IPS-15b (cell line): Measurements from ENCODE around the gene EPAS1.
"Not testable (repeated sequence)": the region's sequence is repeated elsewhere in the genome, so short reads cannot be mapped to it uniquely, and the experiment has no call there.

ENCODE experiments used
- H3K27me3 ChIP-seq: one replicate; pipeline ENCODE4 v1.6.1; 2013; ENCODE audit warnings: low read length; ENCODE audit not compliant: control insufficient read depth, insufficient read depth
- H3K36me3 ChIP-seq: one replicate; pipeline ENCODE4 v1.6.1; 2013; ENCODE audit warnings: low read length; ENCODE audit not compliant: control insufficient read depth, insufficient read depth
- H3K4me1 ChIP-seq: one replicate; pipeline ENCODE4 v1.6.1; 2013; ENCODE audit warnings: mild to moderate bottlenecking, low read length; ENCODE audit not compliant: control insufficient read depth, insufficient read depth
- H3K4me3 ChIP-seq: one replicate; pipeline ENCODE4 v1.5.1; 2013; ENCODE audit warnings: low read depth, low read length
- H3K9ac ChIP-seq: one replicate; pipeline ENCODE4 v1.6.1; 2013; ENCODE audit warnings: low read depth, mild to moderate bottlenecking, low read length
- H3K9me3 ChIP-seq: one replicate; pipeline ENCODE4 v1.6.1; 2013; ENCODE audit warnings: mild to moderate bottlenecking, low read length; ENCODE audit not compliant: control insufficient read depth, insufficient read depth

EPAS1 gene

DNA sequence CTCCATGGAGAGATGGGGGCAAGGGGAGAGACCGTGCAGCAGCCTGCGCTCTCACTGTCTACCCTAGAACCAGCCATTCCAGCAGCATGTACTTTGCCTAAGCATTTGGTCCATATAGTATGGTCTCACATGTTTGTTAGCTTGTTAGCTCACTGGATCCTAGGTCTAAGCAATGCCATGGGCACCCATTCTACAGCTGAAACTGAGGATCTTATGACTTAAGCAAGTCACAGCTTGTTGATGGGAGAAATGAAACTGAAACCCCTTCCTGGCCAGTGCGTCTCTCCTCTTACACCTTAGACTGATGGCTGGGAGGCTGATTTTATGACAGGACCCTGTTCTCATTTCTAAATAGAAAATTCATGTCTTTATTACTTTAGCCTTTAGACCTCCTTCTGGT is 90.1 kb downstream of the EPAS1 start:
- Histone ChIP-seq H3K36me3 (no peaks in the 10 kb centered on the region), H3K9me3 (no peaks in the 10 kb centered on the region), H3K9ac (no peak overlapping the region), H3K4me3 (no peak overlapping the region), H3K27me3 (no peaks in the 10 kb centered on the region), H3K4me1 (no peaks in the 10 kb centered on the region)

GRCh38 chr2:46387886-46388515 is 90.8 kb downstream of the EPAS1 start:
- Histone ChIP-seq H3K4me1 (no peaks in the 10 kb centered on the region), H3K4me3 (no peak overlapping the region), H3K9ac (no peak overlapping the region), H3K36me3 (no peaks in the 10 kb centered on the region), H3K27me3 (no peaks in the 10 kb centered on the region), H3K9me3 (no peaks in the 10 kb centered on the region)

- H3K9ac ChIP-seq, result no peak overlapping the region
- H3K4me3 ChIP-seq, result no peak overlapping the region
- H3K36me3 ChIP-seq, result no peaks in the 10 kb centered on the region
- H3K4me1 ChIP-seq, result no peaks in the 10 kb centered on the region
- no peaks in the 10 kb centered on the region for H3K27me3 ChIP-seq
- no peaks in the 10 kb centered on the region for H3K9me3 ChIP-seq
These were observed 91.7 kb downstream of the EPAS1 start for GRCh38 chr2:46388881-46389280.

DNA sequence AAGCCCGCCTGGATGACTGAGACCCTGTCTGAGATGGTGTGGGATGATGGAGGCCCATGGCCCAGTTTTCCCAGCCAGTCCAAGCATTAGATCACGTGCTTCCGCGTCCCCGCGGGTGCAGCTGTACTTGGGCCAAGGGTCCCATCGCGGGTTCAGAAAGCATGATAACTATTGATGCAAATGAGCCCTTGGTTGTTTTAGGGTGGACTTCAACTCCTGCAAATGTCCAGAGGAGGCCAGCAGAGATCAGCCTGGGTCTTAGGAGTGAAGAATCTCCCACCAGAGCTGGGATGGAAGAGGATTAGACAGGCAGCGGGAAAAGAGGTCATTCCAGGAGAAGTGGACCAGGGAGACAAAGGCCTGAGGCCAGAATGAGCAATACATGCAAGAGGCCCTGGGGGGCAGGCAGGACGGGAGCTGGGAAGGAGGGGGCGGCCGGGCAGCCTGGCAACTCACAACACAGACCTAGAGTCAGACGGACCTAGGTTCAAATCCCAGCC is 92.3 kb downstream of the EPAS1 start:
- Histone ChIP-seq H3K9me3 (no peaks in the 10 kb centered on the region), H3K9ac (no peak overlapping the region), H3K4me3 (no peak overlapping the region), H3K4me1 (no peaks in the 10 kb centered on the region), H3K27me3 (no peaks in the 10 kb centered on the region), H3K36me3 (no peaks in the 10 kb centered on the region)

GRCh38 chr2:46390036-46390435 is 92.8 kb downstream of the EPAS1 start:
- no peaks in the 10 kb centered on the region for H3K36me3 ChIP-seq
- no peaks in the 10 kb centered on the region for H3K4me1 ChIP-seq
- no peak overlapping the region for H3K9ac ChIP-seq
- H3K27me3 ChIP-seq, result no peaks in the 10 kb centered on the region
- H3K4me3 ChIP-seq, result no peak overlapping the region
- H3K9me3 ChIP-seq, result no peaks in the 10 kb centered on the region

DNA sequence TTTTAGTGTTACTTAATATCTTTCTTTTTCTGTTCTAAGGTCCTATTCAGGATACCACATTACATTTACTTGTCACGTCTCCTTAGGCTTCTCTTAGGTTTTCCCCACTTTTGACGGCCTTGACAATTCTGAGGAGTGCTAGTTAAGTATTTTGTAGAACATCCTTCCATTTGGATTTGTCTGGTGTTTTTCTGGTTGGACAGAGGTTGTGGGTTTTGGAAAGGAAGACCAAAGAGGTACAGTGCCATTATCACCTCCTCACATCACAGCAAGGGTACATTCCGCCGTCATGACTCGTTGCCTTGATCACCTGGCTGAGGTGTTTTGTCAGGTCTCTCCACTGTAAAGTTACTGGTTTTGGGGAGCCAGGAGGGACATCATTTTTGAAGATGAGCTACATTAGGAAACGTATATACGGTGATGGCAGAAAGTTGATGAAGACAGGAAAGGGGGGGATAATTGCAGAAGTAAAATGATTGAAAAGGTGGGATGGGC is 93.7 kb downstream of the EPAS1 start:
- Histone ChIP-seq H3K27me3 (no peaks in the 10 kb centered on the region), H3K4me3 (no peak overlapping the region), H3K4me1 (no peaks in the 10 kb centered on the region), H3K36me3 (no peaks in the 10 kb centered on the region), H3K9ac (no peak overlapping the region), H3K9me3 (no peaks in the 10 kb centered on the region)

DNA sequence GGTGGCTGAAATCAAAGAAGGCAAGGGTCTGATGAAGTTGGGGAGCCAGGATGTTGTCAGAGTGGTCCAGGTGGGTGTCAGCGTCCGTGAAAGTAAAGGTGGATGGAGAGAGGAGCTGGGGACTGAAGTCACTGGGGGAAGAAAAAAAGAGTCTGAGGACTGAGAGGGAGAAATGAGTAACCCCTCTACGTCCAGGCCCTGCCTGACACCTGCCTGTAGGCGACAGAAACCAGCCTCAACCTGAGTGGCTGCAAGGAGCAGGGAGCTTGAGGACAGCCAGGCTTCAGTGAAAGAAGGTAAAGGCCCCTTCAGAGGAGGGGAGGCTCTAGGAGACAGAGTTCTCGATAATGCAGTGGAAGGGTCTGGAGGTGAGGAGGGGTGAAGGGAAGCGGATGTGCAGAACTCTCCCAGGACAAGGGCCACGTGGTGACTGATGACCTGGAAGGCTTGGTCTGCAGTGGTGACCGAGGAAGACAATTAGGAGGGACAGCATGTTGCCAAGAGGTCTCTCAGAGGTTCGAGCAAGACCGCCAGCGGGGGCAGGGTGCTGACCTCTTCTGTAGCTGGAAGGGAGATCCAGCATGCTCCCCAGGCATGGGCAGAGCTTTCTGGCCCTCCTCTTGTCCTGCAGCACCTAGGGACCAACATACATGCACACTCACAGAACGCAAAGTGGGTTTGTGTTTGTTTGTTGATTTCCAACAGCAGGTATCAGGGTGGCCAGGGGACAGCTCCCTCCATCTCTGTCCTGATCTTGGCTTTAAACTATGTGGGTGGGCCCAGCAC is 95.5 kb downstream of the EPAS1 start:
- H3K4me1 ChIP-seq, result no peaks in the 10 kb centered on the region
- no peak overlapping the region for H3K4me3 ChIP-seq
- no peaks in the 10 kb centered on the region for H3K9me3 ChIP-seq
- H3K9ac ChIP-seq, result no peak overlapping the region
- H3K36me3 ChIP-seq, result no peaks in the 10 kb centered on the region
- H3K27me3 ChIP-seq, result no peaks in the 10 kb centered on the region

GRCh38 chr2:46393347-46393820 is 96.2 kb downstream of the EPAS1 start:
- Histone ChIP-seq H3K4me1 (no peaks in the 10 kb centered on the region), H3K9me3 (no peaks in the 10 kb centered on the region), H3K27me3 (no peaks in the 10 kb centered on the region), H3K36me3 (no peaks in the 10 kb centered on the region), H3K9ac (no peak overlapping the region), H3K4me3 (no peak overlapping the region)

- H3K4me3 ChIP-seq, result no peak overlapping the region
- no peaks in the 10 kb centered on the region for H3K9me3 ChIP-seq
- H3K4me1 ChIP-seq, result no peaks in the 10 kb centered on the region
- no peaks in the 10 kb centered on the region for H3K36me3 ChIP-seq
- H3K9ac ChIP-seq, result no peak overlapping the region
- no peaks in the 10 kb centered on the region for H3K27me3 ChIP-seq
These were observed 96.7 kb downstream of the EPAS1 start for GRCh38 chr2:46393865-46394264.

DNA sequence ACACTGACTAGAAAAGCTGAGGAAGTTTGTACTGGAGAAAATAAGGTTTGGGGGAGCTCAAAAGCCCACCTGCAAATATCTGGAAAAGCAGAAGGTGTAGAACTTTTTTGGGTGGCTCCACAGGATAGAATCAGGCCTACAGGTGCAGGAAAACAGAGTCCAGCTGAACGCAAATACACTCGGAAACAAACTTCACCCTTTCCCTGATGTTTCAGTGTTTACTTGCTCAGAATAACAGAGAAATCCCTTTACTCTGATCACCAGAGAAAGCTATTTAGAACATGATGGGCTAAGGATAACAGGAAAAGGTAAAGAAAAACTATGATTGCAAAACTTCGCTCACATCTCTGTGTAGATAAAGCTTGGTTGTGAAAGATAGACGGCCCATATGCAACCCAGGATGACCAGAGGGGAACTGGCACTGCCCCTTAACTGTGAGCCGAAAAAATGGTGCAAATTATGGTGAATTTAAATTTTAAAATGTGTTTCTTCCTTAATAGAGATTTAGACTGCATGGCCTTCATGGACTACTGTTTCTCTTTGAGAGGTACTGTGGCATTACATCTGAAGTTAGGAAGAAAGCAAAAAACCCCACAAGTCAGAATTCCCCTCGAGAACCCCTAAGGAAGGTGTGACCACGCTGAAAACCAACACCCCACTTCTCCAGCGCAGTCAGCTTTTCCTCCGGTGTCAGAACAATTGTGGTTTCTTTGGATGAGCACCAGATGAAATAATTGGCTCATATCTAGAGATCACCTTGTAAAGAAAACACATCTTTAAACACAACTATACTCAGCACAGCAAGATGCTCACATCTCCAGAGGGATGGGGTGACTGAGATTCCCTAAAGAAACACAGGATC is 97.7 kb downstream of the EPAS1 start:
- no peaks in the 10 kb centered on the region for H3K36me3 ChIP-seq
- no peak overlapping the region for H3K9ac ChIP-seq
- no peaks in the 10 kb centered on the region for H3K4me1 ChIP-seq
- no peaks in the 10 kb centered on the region for H3K9me3 ChIP-seq
- no peak overlapping the region for H3K4me3 ChIP-seq
- H3K27me3 ChIP-seq, result no peaks in the 10 kb centered on the region

GRCh38 chr2:46395730-46396129 is 98.5 kb downstream of the EPAS1 start:
- not testable (repeated sequence) for H3K4me3 ChIP-seq, H3K9me3 ChIP-seq, H3K36me3 ChIP-seq, H3K4me1 ChIP-seq, H3K9ac ChIP-seq, H3K27me3 ChIP-seq
